GM12878 (cell line): ENCODE data around the gene PHF8. TPM values are rescaled to one million over a fixed set of nuclear protein-coding genes. Genes with fewer than 3 reads are reported as not detected.

Experiments used
- ATAC-seq: fragments of 200-7000 bp; cut with Tn5 transposase; 3 replicates; pipeline ENCODE4 v1.9.1; 2020; ENCODE audit warnings: mild to moderate bottlenecking, moderate library complexity
- BruUV-seq: library from RNA; stranded (reverse); fragments of 400-500 nt; replicated peaks from 2 replicates; lab custom pipeline; 2021; lab: Mats Ljungman, UMichigan
- CTCF ChIA-PET: fragments of 300-600 bp; sonication (Branson Sonifier 250); formaldehyde crosslinking; extraction: SDS; loops from one replicate; lab custom pipeline; 2021; ENCODE audit warnings: inconsistent platforms; lab: Yijun Ruan, JAX
- POLR2A ChIA-PET: fragments of 350-600 bp; formaldehyde crosslinking; extraction: SDS; loops from one replicate; lab custom pipeline; 2021; ENCODE audit warnings: inconsistent platforms; lab: Charles Lee
- RAD21 ChIA-PET: fragments of 300-600 bp; sonication (Branson Sonifier 250); formaldehyde crosslinking; loops from one replicate; lab custom pipeline; 2023; ENCODE audit warnings: antibody characterized with exemption; ENCODE audit not compliant: unreplicated experiment; lab: Charles Lee
- SMC1A ChIA-PET: fragments of 300-600 bp; sonication (Branson Sonifier 250); formaldehyde crosslinking; loops from one replicate; lab custom pipeline; 2023; ENCODE audit not compliant: unreplicated experiment, uncharacterized antibody; lab: Charles Lee
- DNase-seq: peaks from one replicate; pipeline ENCODE4 v3.0.0-alpha.2; 2011; ENCODE audit warnings: low read depth, low spot score
- FAIRE-seq: peaks from 3 replicates; lab custom pipeline; 2011; peaks lifted over from hg19 to GRCh38; lab: Jason Lieb, UNC
- H2AFZ ChIP-seq: 2 replicates; pipeline ENCODE4 v1.6.0; 2011; ENCODE audit warnings: low read depth, low read length, control low read depth; ENCODE audit not compliant: control insufficient read depth
- H3K27ac ChIP-seq: 2 replicates; pipeline ENCODE4 v1.5.1; 2011; ENCODE audit warnings: control low read depth; ENCODE audit not compliant: control insufficient read depth, insufficient read depth
- H3K27me3 ChIP-seq, 2 experiments: replicated peaks in 1 of 2; 2 replicates each; pipeline versions ENCODE4 v1.6.0 to v1.6.1; 2011; ENCODE audit warnings: low read length in 1 of 2; ENCODE audit not compliant: control insufficient read depth in 2 of 2, insufficient read depth in 2 of 2
- H3K36me3 ChIP-seq, 2 experiments: 2 replicates each; pipeline ENCODE4 v1.5.1; 2011; ENCODE audit warnings: low read length in 1 of 2; ENCODE audit not compliant: control insufficient read depth in 2 of 2, insufficient read depth in 2 of 2
- H3K4me1 ChIP-seq: 2 replicates; pipeline ENCODE4 v1.6.1; 2011; ENCODE audit warnings: mild to moderate bottlenecking, low read length, moderate library complexity, mixed read lengths; ENCODE audit not compliant: control insufficient read depth, insufficient read depth
- H3K4me2 ChIP-seq: 2 replicates; pipeline ENCODE4 v1.6.0; 2011; ENCODE audit warnings: control low read depth; ENCODE audit not compliant: control insufficient read depth, insufficient read depth
- H3K4me3 ChIP-seq: fragments of 200-600 bp; sonication (generic); 2 replicates; pipeline ENCODE4 v1.5.1; 2016
- H3K79me2 ChIP-seq: 2 replicates; pipeline ENCODE4 v1.6.0; 2011; ENCODE audit warnings: low read length; ENCODE audit not compliant: control insufficient read depth, insufficient read depth
- H3K9ac ChIP-seq: 2 replicates; pipeline ENCODE4 v1.8.0; 2011; ENCODE audit warnings: low read length, control low read depth, mixed read lengths; ENCODE audit not compliant: control insufficient read depth, insufficient read depth
- H3K9me3 ChIP-seq: replicated peaks from 3 replicates; pipeline ENCODE4 v1.5.1; 2011; ENCODE audit warnings: mild to moderate bottlenecking, low read length; ENCODE audit not compliant: control insufficient read depth, insufficient read depth
- H4K20me1 ChIP-seq: 2 replicates; pipeline ENCODE4 v1.6.0; 2011; ENCODE audit not compliant: control insufficient read depth, insufficient read depth
- BHLHE40 ChIP-seq, 2 experiments: fragments of 450-650 bp in 1 of 2; IDR thresholded peaks; 2 replicates each; pipeline ENCODE4 v1.6.1; 2011 to 2017; ENCODE audit warnings: low read depth in 2 of 2, borderline replicate concordance in 1 of 2, improper control_type of control experiment in 1 of 2, low read length in 1 of 2, mild to moderate bottlenecking in 1 of 2
- FOXK2 ChIP-seq: fragments of 450-650 bp; IDR thresholded peaks from 2 replicates; pipeline ENCODE4 v1.6.1; 2017; ENCODE audit warnings: mild to moderate bottlenecking, moderate library complexity
- KDM1A ChIP-seq: fragments of 200-600 bp; sonication (generic); IDR thresholded peaks from 2 replicates; pipeline ENCODE4 v1.6.1; 2016; ENCODE audit warnings: borderline replicate concordance
- KLF5 ChIP-seq: fragments of 450-650 bp; IDR thresholded peaks from 2 replicates; pipeline ENCODE4 v1.6.1; 2014; ENCODE audit warnings: mild to moderate bottlenecking; ENCODE audit not compliant: partially characterized antibody
- POLR2AphosphoS5 ChIP-seq: IDR thresholded peaks from 2 replicates; pipeline ENCODE4 v1.6.1; 2011; ENCODE audit warnings: mild to moderate bottlenecking, low read length, inconsistent platforms
- RUNX3 ChIP-seq: IDR thresholded peaks from 2 replicates; pipeline ENCODE4 v1.6.1; 2012; ENCODE audit warnings: low read length, inconsistent platforms
- ZNF24 ChIP-seq: fragments of 450-650 bp; IDR thresholded peaks from 2 replicates; pipeline ENCODE4 v1.6.1; 2017; ENCODE audit warnings: antibody characterized with exemption, mild to moderate bottlenecking
- WGBS: methylation state at CpG from one replicate; pipeline ENCODE4 v1.1.6; 2016; ENCODE audit warnings: low lambda C conversion rate; ENCODE audit not compliant: insufficient replicate concordance, insufficient coverage; ENCODE audit errors: missing lambda C conversion rate; 5-methylcytosine and 5-hydroxymethylcytosine counted together
- in situ Hi-C: fragments of 300-500 bp; cut with MboI; formaldehyde crosslinking; loops from 9 replicates; pipeline ENCODE4 v1.14.3; 2018; ENCODE audit warnings: mixed read lengths
- intact Hi-C: fragments of 100-400 bp; cut with micrococcal nuclease; formaldehyde crosslinking; loops from one replicate; pipeline ENCODE4 v1.14.2; 2022; ENCODE audit not compliant: unreplicated experiment
- polyA plus RNA-seq, 11 experiments: library from polyadenylated mRNA; depleted of rRNA in 4 of 11; unstranded in 6 of 11; stranded (reverse) in 5 of 11; fragments of >200 nt; fragmentation: Nextera tagmentation in 4 of 11; fragmentation: Illumina TruSeq in 1 of 11; extraction: Ambion mirVana in 4 of 11; extraction: Trizol in 1 of 11; gene quantifications; 1 replicate in 1 of 11; 2 replicates in 10 of 11; pipeline versions ENCODE4 v1.2.1 to v1.2.3, GENCODE V29; 2011 to 2016; ENCODE audit warnings: inconsistent platforms in 2 of 11, missing spikeins in 2 of 11, low read depth in 1 of 11
- total RNA-seq, 4 experiments: library from RNA; depleted of rRNA in 3 of 4; stranded (reverse); fragments of >200 nt in 3 of 4; fragmentation: Illumina TruSeq in 1 of 4; extraction: Trizol in 1 of 4; gene quantifications; 2 replicates each; pipeline versions ENCODE4 v1.2.1 to v1.2.3, GENCODE V29; 2013 to 2021
- TF ChIP-seq, protein P1 (sequence below): fragments of 450-650 bp; IDR thresholded peaks from 2 replicates; pipeline ENCODE4 v1.6.1; 2016; ENCODE audit warnings: mild to moderate bottlenecking
- TF ChIP-seq, protein P2 (sequence below): fragments of 450-650 bp; IDR thresholded peaks from 2 replicates; pipeline ENCODE4 v1.6.1; 2014; ENCODE audit warnings: mild to moderate bottlenecking
- TF ChIP-seq, protein P3 (sequence below): fragments of 450-650 bp; formaldehyde crosslinking; IDR thresholded peaks from 2 replicates; pipeline ENCODE4 v1.5.0; 2022; ENCODE audit warnings: mild to moderate bottlenecking, missing genetic modification characterization
- TF ChIP-seq, protein P4 (sequence below): IDR thresholded peaks from 2 replicates; pipeline ENCODE4 v1.6.1; 2012; ENCODE audit warnings: low read depth, low read length, improper control_type of control experiment
- TF ChIP-seq, protein P5 (sequence below): IDR thresholded peaks from 2 replicates; pipeline ENCODE4 v1.6.1; 2011; ENCODE audit warnings: borderline replicate concordance, low read depth, mild to moderate bottlenecking, moderate library complexity, low read length; ENCODE audit not compliant: insufficient read depth, poor library complexity, severe bottlenecking
- TF ChIP-seq, protein P6 (sequence below): IDR thresholded peaks from 2 replicates; pipeline ENCODE4 v1.6.1; 2011; ENCODE audit warnings: borderline replicate concordance, low read depth, mild to moderate bottlenecking, moderate library complexity, mixed read lengths, low read length; ENCODE audit not compliant: insufficient read depth; ENCODE audit errors: extremely low read length

The PHF8 gene
- total and polyA plus RNA-seq, 10 of the 15 experiments (the other 5 are each of a cell fraction or from before 2014, with no cell fraction given) = 2.4 to 23.7 (median 12.7) TPM

DNA sequence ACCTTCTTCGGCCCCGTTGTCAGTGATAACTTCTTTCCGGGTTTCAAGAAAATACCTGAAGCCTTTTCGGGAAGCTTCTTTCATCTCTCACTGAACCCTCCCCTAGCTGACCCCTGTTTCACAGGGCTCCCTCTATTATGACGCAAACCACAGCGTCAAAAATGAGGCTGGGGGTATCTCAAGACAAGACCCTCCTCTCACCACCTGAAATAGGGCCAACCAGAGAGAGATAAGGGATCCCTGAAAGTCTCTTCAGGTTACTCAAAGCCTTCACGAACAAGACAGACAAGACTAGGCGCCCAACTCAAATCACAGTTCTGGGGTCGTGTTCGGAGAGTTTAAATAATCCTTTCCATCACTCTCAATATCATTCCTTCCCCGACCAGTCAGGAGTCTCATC lies 1.2 kb downstream of the PHF8 start:
- ATAC-seq (no peak), FAIRE-seq (no peak), DNase-seq (no peak)
- ChIA-PET SMC1A (interaction anchor here (0.6 to 1.6 kb wide), 5 partner anchors 12 to 596 kb away, joined by 3 to 4 read pairs (median 3); no protein-coding TSS in a partner anchor), POLR2A (interaction anchor here (0.6 to 1.7 kb wide), 6 partner anchors 21 to 1677 kb away, joined by 3 to 7 read pairs (median 4); no protein-coding TSS in a partner anchor), CTCF (interaction anchor here (0.8 to 1.3 kb wide), 4 partner anchors 12 to 673 kb away, joined by 3 to 5 read pairs (median 4); partner anchors contain the start of gene TSR2), RAD21 (interaction anchor here (0.6 to 1.5 kb wide), 11 partner anchors 37 to 744 kb away, joined by 3 to 10 read pairs (median 3); partner anchors contain the start of genes FAM120C and TSR2)
- Histone ChIP-seq H3K4me3 (peak overlapping the region; percentile 66), H3K9me3 (no peaks in the 10 kb centered on the region; the same call in 2 of the 3 replicates), H2AFZ (peak overlapping the region; percentile 67), H3K79me2 (peaks cover 11% of the 10 kb centered on the region), H3K27me3 (no peaks in the 10 kb centered on the region), H3K9ac (peak overlapping the region; percentile 91), H3K27ac (peak overlapping the region; percentile 83), H3K4me2 (peak overlapping the region; percentile 74), H3K4me1 (peaks cover 4% of the 10 kb centered on the region; the same call in 1 of the 2 replicates), H4K20me1 (no peaks in the 10 kb centered on the region), H3K36me3 (no peaks in the 10 kb centered on the region; a peak in 1 of 4 replicates)
- intact Hi-C loops (loop anchor here (5.0 kb wide), 3 partner anchors 361 to 594 kb away; partner anchors contain the start of gene TSR2), in situ Hi-C loops (no loop called here)
- TSS peak; percentile 77 for BruUV-seq
- WGBS = 45% methylated on average over 8 of the region's 11 CpGs
- TF ChIP-seq FOXK2 (no peak), POLR2AphosphoS5 (no peak), KDM1A (no peak), BHLHE40 (IDR thresholded peaks at IDR 0.05; ENCODE audit: borderline replicate concordance in 1 of 2, low read depth in 2 of 2, low read length in 1 of 2) (no peak), ZNF24 (no peak), KLF5 (no peak), RUNX3 (no peak)
- TF ChIP-seq, protein P1, sequence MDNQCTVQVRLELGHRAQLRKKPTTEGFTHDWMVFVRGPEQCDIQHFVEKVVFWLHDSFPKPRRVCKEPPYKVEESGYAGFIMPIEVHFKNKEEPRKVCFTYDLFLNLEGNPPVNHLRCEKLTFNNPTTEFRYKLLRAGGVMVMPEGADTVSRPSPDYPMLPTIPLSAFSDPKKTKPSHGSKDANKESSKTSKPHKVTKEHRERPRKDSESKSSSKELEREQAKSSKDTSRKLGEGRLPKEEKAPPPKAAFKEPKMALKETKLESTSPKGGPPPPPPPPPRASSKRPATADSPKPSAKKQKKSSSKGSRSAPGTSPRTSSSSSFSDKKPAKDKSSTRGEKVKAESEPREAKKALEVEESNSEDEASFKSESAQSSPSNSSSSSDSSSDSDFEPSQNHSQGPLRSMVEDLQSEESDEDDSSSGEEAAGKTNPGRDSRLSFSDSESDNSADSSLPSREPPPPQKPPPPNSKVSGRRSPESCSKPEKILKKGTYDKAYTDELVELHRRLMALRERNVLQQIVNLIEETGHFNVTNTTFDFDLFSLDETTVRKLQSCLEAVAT = no peak
- TF ChIP-seq, protein P2, sequence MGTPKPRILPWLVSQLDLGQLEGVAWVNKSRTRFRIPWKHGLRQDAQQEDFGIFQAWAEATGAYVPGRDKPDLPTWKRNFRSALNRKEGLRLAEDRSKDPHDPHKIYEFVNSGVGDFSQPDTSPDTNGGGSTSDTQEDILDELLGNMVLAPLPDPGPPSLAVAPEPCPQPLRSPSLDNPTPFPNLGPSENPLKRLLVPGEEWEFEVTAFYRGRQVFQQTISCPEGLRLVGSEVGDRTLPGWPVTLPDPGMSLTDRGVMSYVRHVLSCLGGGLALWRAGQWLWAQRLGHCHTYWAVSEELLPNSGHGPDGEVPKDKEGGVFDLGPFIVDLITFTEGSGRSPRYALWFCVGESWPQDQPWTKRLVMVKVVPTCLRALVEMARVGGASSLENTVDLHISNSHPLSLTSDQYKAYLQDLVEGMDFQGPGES = no peak
- TF ChIP-seq, protein P3, sequence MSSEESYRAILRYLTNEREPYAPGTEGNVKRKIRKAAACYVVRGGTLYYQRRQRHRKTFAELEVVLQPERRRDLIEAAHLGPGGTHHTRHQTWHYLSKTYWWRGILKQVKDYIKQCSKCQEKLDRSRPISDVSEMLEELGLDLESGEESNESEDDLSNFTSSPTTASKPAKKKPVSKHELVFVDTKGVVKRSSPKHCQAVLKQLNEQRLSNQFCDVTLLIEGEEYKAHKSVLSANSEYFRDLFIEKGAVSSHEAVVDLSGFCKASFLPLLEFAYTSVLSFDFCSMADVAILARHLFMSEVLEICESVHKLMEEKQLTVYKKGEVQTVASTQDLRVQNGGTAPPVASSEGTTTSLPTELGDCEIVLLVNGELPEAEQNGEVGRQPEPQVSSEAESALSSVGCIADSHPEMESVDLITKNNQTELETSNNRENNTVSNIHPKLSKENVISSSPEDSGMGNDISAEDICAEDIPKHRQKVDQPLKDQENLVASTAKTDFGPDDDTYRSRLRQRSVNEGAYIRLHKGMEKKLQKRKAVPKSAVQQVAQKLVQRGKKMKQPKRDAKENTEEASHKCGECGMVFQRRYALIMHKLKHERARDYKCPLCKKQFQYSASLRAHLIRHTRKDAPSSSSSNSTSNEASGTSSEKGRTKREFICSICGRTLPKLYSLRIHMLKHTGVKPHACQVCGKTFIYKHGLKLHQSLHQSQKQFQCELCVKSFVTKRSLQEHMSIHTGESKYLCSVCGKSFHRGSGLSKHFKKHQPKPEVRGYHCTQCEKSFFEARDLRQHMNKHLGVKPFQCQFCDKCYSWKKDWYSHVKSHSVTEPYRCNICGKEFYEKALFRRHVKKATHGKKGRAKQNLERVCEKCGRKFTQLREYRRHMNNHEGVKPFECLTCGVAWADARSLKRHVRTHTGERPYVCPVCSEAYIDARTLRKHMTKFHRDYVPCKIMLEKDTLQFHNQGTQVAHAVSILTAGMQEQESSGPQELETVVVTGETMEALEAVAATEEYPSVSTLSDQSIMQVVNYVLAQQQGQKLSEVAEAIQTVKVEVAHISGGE (CRISPR knock-in tag) = no peak
- TF ChIP-seq, protein P4, sequence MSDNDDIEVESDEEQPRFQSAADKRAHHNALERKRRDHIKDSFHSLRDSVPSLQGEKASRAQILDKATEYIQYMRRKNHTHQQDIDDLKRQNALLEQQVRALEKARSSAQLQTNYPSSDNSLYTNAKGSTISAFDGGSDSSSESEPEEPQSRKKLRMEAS = no peak
- TF ChIP-seq, protein P5, sequence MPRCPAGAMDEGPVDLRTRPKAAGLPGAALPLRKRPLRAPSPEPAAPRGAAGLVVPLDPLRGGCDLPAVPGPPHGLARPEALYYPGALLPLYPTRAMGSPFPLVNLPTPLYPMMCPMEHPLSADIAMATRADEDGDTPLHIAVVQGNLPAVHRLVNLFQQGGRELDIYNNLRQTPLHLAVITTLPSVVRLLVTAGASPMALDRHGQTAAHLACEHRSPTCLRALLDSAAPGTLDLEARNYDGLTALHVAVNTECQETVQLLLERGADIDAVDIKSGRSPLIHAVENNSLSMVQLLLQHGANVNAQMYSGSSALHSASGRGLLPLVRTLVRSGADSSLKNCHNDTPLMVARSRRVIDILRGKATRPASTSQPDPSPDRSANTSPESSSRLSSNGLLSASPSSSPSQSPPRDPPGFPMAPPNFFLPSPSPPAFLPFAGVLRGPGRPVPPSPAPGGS = no peak
- TF ChIP-seq, protein P6, sequence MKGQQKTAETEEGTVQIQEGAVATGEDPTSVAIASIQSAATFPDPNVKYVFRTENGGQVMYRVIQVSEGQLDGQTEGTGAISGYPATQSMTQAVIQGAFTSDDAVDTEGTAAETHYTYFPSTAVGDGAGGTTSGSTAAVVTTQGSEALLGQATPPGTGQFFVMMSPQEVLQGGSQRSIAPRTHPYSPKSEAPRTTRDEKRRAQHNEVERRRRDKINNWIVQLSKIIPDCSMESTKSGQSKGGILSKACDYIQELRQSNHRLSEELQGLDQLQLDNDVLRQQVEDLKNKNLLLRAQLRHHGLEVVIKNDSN = no peak
